Subcutaneous adipose tissue (tissue), 4 donors: ENCODE results near the gene DOK3. TPM values are rescaled to one million over a fixed set of nuclear protein-coding genes. Genes with fewer than 3 reads are reported as not detected.

ENCODE experiments used
- CTCF ChIP-seq: fragments of 450-650 bp; IDR thresholded peaks from one replicate; pipeline ENCODE4 v1.5.1; 2016; ENCODE audit warnings: low read depth, mild to moderate bottlenecking, control low read depth, antibody characterized with exemption, moderate library complexity
- total RNA-seq, 4 donors: library from RNA; depleted of rRNA; stranded (reverse); fragments of >200 nt; gene quantifications; one replicate each; pipeline ENCODE4 v1.1.0, GENCODE V29; 2016

DOK3 gene
- total RNA-seq, 4 donors from 2014 or later, result 8.5 to 20.6 (median 11.0) TPM

- no peak for TF ChIP-seq CTCF
Observed at GRCh38 chr5:177483994-177484901, 25.4 kb downstream of the DOK3 start.

- no peak for TF ChIP-seq CTCF
Observed at GRCh38 chr5:177483042-177483441, 26.6 kb downstream of the DOK3 start.

DNA sequence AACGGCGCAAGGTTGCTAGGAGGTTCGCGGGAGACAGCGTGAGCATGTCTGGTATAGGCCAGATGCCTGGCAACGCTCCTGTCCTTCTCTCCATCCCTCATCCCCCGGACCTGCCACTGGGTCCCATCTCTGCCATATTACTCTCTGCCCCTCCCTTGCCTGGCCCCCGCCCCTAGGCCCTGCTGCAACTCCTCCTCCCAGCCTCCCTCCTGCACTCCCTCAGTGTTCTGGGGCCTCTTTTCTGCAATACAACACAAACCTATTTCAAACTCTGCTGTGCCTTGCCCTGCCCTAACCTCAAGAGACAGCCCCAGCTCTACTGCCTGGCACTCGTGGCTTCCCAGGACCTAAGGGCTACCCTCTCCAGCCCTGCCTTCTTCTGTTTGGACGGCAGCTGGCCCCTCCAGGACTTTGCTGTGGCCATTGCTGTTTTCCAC is 27.2 kb downstream of the DOK3 start:
- TF ChIP-seq CTCF, result no peak

DNA sequence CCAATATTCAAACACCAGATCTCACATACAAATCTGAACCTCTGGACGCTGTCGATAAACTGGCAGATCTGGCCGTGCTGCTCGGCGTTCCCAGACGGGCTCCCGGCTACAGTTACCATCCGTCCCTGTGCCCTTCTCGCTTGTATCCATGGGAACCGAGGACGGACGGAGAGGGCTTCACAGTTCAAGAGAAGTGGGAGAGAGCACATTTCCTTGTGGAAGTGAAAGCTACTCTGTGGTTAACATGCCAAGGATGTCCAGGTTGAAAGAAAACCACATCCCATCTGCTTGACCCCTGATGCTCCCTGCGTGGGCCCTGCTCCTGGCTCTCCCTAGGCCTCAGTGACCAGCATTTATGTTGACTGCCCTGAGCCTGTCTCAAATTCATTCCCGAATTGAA is 29.9 kb downstream of the DOK3 start:
- TF ChIP-seq CTCF, result no peak

DNA sequence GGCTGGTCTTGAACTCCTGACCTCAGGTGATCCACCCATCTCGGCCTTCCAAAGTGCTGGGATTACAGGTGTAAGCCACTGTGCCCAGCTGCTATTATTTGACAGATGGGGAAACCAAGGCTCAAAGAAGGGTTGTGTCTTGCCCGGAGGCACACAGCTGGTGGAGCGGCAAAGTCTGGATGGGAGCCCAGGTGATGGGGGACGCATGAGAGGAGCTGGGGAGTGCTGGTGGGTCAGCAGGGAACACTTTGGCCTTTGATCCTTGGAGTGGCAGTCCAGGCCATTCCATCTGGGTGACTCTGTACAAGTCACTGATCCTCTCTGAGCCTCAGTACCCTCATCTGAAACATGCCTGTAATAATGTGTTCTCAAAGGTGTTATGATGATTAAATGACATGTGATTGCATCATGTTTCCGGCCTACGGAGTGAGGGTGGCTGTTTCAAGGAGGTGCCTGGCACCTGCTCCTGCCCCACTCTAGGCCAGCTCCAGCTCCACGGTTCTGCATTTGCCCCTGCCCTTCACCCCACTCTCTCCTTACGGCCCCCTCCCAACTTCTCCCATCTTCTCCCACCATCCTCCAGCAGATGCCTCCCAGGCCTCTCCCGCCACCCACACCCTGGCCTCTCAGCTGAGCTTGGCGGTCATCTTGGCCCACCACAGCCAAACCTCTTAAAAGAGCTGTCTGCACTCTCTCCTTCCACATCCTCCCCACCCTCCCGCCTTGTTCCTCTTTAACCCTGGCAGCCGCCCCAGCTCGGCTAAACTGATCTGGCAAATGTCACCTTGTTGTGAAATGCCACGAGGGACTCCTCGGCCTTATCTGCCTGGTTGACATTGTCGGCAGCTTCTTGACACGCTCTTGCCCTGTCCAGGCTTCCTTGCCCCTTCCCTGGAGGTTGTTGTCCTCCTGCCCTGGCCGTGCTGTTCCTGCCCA is 30.6 kb downstream of the DOK3 start:
- no peak for TF ChIP-seq CTCF

- no peak for TF ChIP-seq CTCF
Observed at GRCh38 chr5:177477701-177478477, 31.7 kb downstream of the DOK3 start.
